Stimulated activated CD4-positive, alpha-beta T cell treated with anti-CD3 and anti-CD28 coated beads, Interleukin-4, amount 100 ng/mL, for 4 hours (primary cell): ENCODE measurements around the gene TNXB.
A peak's percentile ranks its signal among the peaks of the same experiment; 100 is the strongest.
"Not testable (repeated sequence)": the region's sequence is repeated elsewhere in the genome, so short reads cannot be mapped to it uniquely, and the experiment has no call there.

Source experiments
- DNase-seq, 2 experiments: peaks; one replicate each; pipeline ENCODE4 v3.0.0-alpha.2; 2020

Gene TNXB

GRCh38 chr6:32109765-32110160, 625 bp upstream of the TNXB start:
- DNase-seq: no peak

GRCh38 chr6:32108727-32109113, 418 bp downstream of the TNXB start:
- DNase-seq: no peak

GRCh38 chr6:32108094-32108627, 977 bp downstream of the TNXB start:
- no peak for DNase-seq

- DNase-seq: no peak
These were observed 1.7 kb downstream of the TNXB start for GRCh38 chr6:32107406-32107805.

- DNase-seq: no peak
These were observed 3.7 kb downstream of the TNXB start for GRCh38 chr6:32105433-32105832.

- DNase-seq: no peak
These were observed 6.9 kb downstream of the TNXB start for GRCh38 chr6:32102255-32102654.

GRCh38 chr6:32100251-32100650, 8.9 kb downstream of the TNXB start:
- not testable (repeated sequence) for DNase-seq

- no peak for DNase-seq
These were observed 11.8 kb downstream of the TNXB start for GRCh38 chr6:32097364-32097763.

GRCh38 chr6:32096394-32097258, 12.5 kb downstream of the TNXB start:
- no peak for DNase-seq

- DNase-seq: no peak
These were observed 13.1 kb downstream of the TNXB start for GRCh38 chr6:32096087-32096393.

GRCh38 chr6:32095338-32096086, 13.6 kb downstream of the TNXB start:
- DNase-seq: no peak

GRCh38 chr6:32092760-32093497, 16.2 kb downstream of the TNXB start:
- DNase-seq: no peak

GRCh38 chr6:32089082-32089828, 19.9 kb downstream of the TNXB start:
- DNase-seq: no peak

GRCh38 chr6:32088487-32089049, 20.6 kb downstream of the TNXB start:
- DNase-seq: no peak

GRCh38 chr6:32087574-32088486, 21.3 kb downstream of the TNXB start:
- peak; percentile 64 to 68 for DNase-seq

GRCh38 chr6:32086661-32087573, 22.2 kb downstream of the TNXB start:
- no peak for DNase-seq

- no peak for DNase-seq
These were observed 23.2 kb downstream of the TNXB start for GRCh38 chr6:32085759-32086459.

GRCh38 chr6:32084780-32085179, 24.4 kb downstream of the TNXB start:
- no peak for DNase-seq
